Ishikawa (cell line): ENCODE measurements around the gene COL4A2.

Source experiments
- CEBPB ChIP-seq: IDR thresholded peaks from 2 replicates; pipeline ENCODE4 v1.6.1; 2012
- CREB1 ChIP-seq: IDR thresholded peaks from 2 replicates; pipeline ENCODE4 v1.6.1; 2012; ENCODE audit warnings: low read depth
- EGR1 ChIP-seq: IDR thresholded peaks from 2 replicates; pipeline ENCODE4 v1.6.1; 2012
- EP300 ChIP-seq: IDR thresholded peaks from 2 replicates; pipeline ENCODE4 v1.6.1; 2012; ENCODE audit warnings: borderline replicate concordance
- FOXM1 ChIP-seq: IDR thresholded peaks from 2 replicates; pipeline ENCODE4 v1.6.1; 2012; ENCODE audit warnings: low read depth, borderline replicate concordance
- MAX ChIP-seq: IDR thresholded peaks from 2 replicates; pipeline ENCODE4 v1.6.1; 2012
- NFIC ChIP-seq: IDR thresholded peaks from 2 replicates; pipeline ENCODE4 v1.6.1; 2012
- RAD21 ChIP-seq: IDR thresholded peaks from 2 replicates; pipeline ENCODE4 v1.6.1; 2012; ENCODE audit warnings: low read depth
- REST ChIP-seq: IDR thresholded peaks from 2 replicates; pipeline ENCODE4 v1.6.1; 2012; ENCODE audit warnings: low read depth, mild to moderate bottlenecking
- TAF1 ChIP-seq: IDR thresholded peaks from 2 replicates; pipeline ENCODE4 v1.6.1; 2012; ENCODE audit warnings: low read depth, mild to moderate bottlenecking
- TCF12 ChIP-seq: IDR thresholded peaks from 2 replicates; pipeline ENCODE4 v1.6.1; 2012; ENCODE audit warnings: low read depth
- TEAD4 ChIP-seq: IDR thresholded peaks from 2 replicates; pipeline ENCODE4 v1.6.1; 2012
- USF1 ChIP-seq: IDR thresholded peaks from 2 replicates; pipeline ENCODE4 v1.6.1; 2012
- YY1 ChIP-seq: IDR thresholded peaks from 2 replicates; pipeline ENCODE4 v1.6.1; 2012; ENCODE audit warnings: low read depth
- ZBTB7A ChIP-seq: IDR thresholded peaks from 2 replicates; pipeline ENCODE4 v1.6.1; 2012; ENCODE audit warnings: low read depth

Gene COL4A2

GRCh38 chr13:110345266-110345665 lies 38.2 kb downstream of the COL4A2 start:
- TF ChIP-seq CEBPB: no peak
- TF ChIP-seq MAX: no peak
- TF ChIP-seq ZBTB7A: no peak
- TF ChIP-seq RAD21: no peak
- TF ChIP-seq TAF1: no peak
- no peak for TF ChIP-seq TEAD4
- TF ChIP-seq CREB1: no peak
- no peak for TF ChIP-seq EGR1
- no peak for TF ChIP-seq TCF12

GRCh38 chr13:110345701-110346100 lies 38.6 kb downstream of the COL4A2 start:
- TF ChIP-seq CEBPB: no peak
- TF ChIP-seq EP300: no peak
- no peak for TF ChIP-seq FOXM1
- no peak for TF ChIP-seq TAF1
- no peak for TF ChIP-seq TEAD4
- TF ChIP-seq MAX: no peak
- no peak for TF ChIP-seq RAD21
- no peak for TF ChIP-seq TCF12
- no peak for TF ChIP-seq REST
- TF ChIP-seq EGR1: no peak
- TF ChIP-seq NFIC: no peak

GRCh38 chr13:110346661-110347067 lies 39.6 kb downstream of the COL4A2 start:
- no peak for TF ChIP-seq FOXM1
- peak; percentile 55 for TF ChIP-seq NFIC
- TF ChIP-seq TEAD4: 0 out of 2 replicates have a peak, but pooled peaks have one; percentile 12

- TF ChIP-seq MAX: no peak
- no peak for TF ChIP-seq USF1
- no peak for TF ChIP-seq TEAD4
- TF ChIP-seq YY1: no peak
- TF ChIP-seq NFIC: no peak
- no peak for TF ChIP-seq TCF12
- TF ChIP-seq FOXM1: no peak
- no peak for TF ChIP-seq REST
- TF ChIP-seq TAF1: no peak
- TF ChIP-seq ZBTB7A: no peak
- no peak for TF ChIP-seq CREB1
- no peak for TF ChIP-seq EGR1
- no peak for TF ChIP-seq CEBPB
- TF ChIP-seq EP300: no peak
- no peak for TF ChIP-seq RAD21
Measured at GRCh38 chr13:110347088-110347487, 40.0 kb downstream of the COL4A2 start.

- TF ChIP-seq ZBTB7A (no peak), TCF12 (peak; percentile 46; the same call in 1 of the 2 replicates), EP300 (peak; percentile 24; the same call in 1 of the 2 replicates), MAX (peak; percentile 33; the same call in 1 of the 2 replicates), NFIC (peak; percentile 49; the same call in 1 of the 2 replicates), TEAD4 (peak; percentile 49), CREB1 (no peak)
Measured at GRCh38 chr13:110347535-110348308, 40.6 kb downstream of the COL4A2 start.

- TF ChIP-seq FOXM1: no peak
Measured at GRCh38 chr13:110348309-110349105, 41.4 kb downstream of the COL4A2 start.
